H1 (cell line): ENCODE measurements around the gene HOXC13. TPM values are rescaled to one million over a fixed set of nuclear protein-coding genes. Genes with fewer than 3 reads are reported as not detected.

ENCODE experiments used
- CTCF ChIA-PET: fragments of 300-600 bp; sonication (Branson Sonifier 250); formaldehyde crosslinking; loops from one replicate; lab custom pipeline; 2021; ENCODE audit not compliant: partially characterized antibody; lab: Charles Lee
- POLR2A ChIA-PET: fragments of 300-600 bp; sonication (Branson Sonifier 250); formaldehyde crosslinking; loops from one replicate; lab custom pipeline; 2021; ENCODE audit warnings: inconsistent platforms; ENCODE audit not compliant: partially characterized antibody; lab: Charles Lee
- DNase-seq, 2 experiments: peaks; one replicate each; pipeline versions ENCODE4 v3.0.0 to v3.0.0-alpha.2; 2010 to 2022; ENCODE audit warnings: low spot score in 2 of 2, low read depth in 1 of 2, mixed read lengths in 1 of 2
- FAIRE-seq: peaks from 2 replicates; lab custom pipeline; 2011; peaks lifted over from hg19 to GRCh38; lab: Jason Lieb, UNC
- H2AFZ ChIP-seq: 2 replicates; pipeline ENCODE4 v1.8.1; 2012; ENCODE audit warnings: low read length, inconsistent platforms
- H2AK5ac ChIP-seq: 2 replicates; pipeline ENCODE4 v1.6.1; 2013; ENCODE audit warnings: low read depth, low read length
- H2BK120ac ChIP-seq: replicated peaks from 2 replicates; pipeline ENCODE3; 2013; ENCODE audit warnings: low read depth, low read length, inconsistent platforms
- H2BK12ac ChIP-seq: 2 replicates; pipeline ENCODE4 v1.6.1; 2013; ENCODE audit warnings: low read depth, low read length
- H2BK15ac ChIP-seq: 2 replicates; pipeline ENCODE4 v1.6.1; 2013; ENCODE audit warnings: low read length
- H2BK20ac ChIP-seq: 2 replicates; pipeline ENCODE4 v1.6.1; 2013; ENCODE audit warnings: low read length
- H2BK5ac ChIP-seq: 2 replicates; pipeline ENCODE4 v1.6.1; 2013; ENCODE audit warnings: low read depth, low read length
- H3K14ac ChIP-seq: 2 replicates; pipeline ENCODE4 v1.6.1; 2013; ENCODE audit warnings: inconsistent platforms; ENCODE audit not compliant: insufficient read length
- H3K18ac ChIP-seq: 2 replicates; pipeline ENCODE4 v1.6.1; 2013; ENCODE audit warnings: low read length; ENCODE audit errors: extremely low read depth
- H3K23ac ChIP-seq: 2 replicates; pipeline ENCODE4 v1.6.1; 2013; ENCODE audit warnings: inconsistent platforms; ENCODE audit not compliant: insufficient read length
- H3K23me2 ChIP-seq: 2 replicates; pipeline ENCODE4 v1.6.1; 2013; ENCODE audit warnings: low read depth, low read length
- H3K27ac ChIP-seq: 2 replicates; pipeline ENCODE4 v1.6.1; 2011; ENCODE audit warnings: low read depth, low read length, inconsistent platforms
- H3K27me3 ChIP-seq, 4 experiments: replicated peaks in 1 of 4; 1 replicate in 1 of 4; 2 replicates in 3 of 4; pipeline versions ENCODE4 v1.6.1 to v1.8.1; 2011 to 2013; ENCODE audit warnings: low read length in 3 of 4, mild to moderate bottlenecking in 3 of 4, inconsistent platforms in 2 of 4, mixed read lengths in 2 of 4, moderate library complexity in 1 of 4; ENCODE audit not compliant: control insufficient read depth in 3 of 4, insufficient read depth in 3 of 4; ENCODE audit errors: extremely low read depth in 1 of 4
- H3K36me3 ChIP-seq, 4 experiments: 2 replicates each; pipeline versions ENCODE4 v1.6.1 to v1.8.1; 2011 to 2013; ENCODE audit warnings: mild to moderate bottlenecking in 4 of 4, low read length in 3 of 4, moderate library complexity in 2 of 4, control low read depth in 1 of 4, inconsistent platforms in 1 of 4; ENCODE audit not compliant: insufficient read depth in 4 of 4, control insufficient read depth in 2 of 4
- H3K4ac ChIP-seq: replicated peaks from 2 replicates; pipeline ENCODE3; 2013; ENCODE audit warnings: low read length, low read depth, mixed read lengths, inconsistent platforms; ENCODE audit not compliant: insufficient read length
- H3K4me1 ChIP-seq, 4 experiments: replicated peaks in 1 of 4; 1 replicate in 1 of 4; 2 replicates in 3 of 4; pipeline versions ENCODE4 v1.6.1 to v1.8.1; 2011 to 2013; ENCODE audit warnings: low read length in 3 of 4, inconsistent platforms in 2 of 4, mixed read lengths in 1 of 4; ENCODE audit not compliant: insufficient read depth in 4 of 4, control insufficient read depth in 3 of 4
- H3K4me2 ChIP-seq, 2 experiments: 2 replicates each; pipeline versions ENCODE4 v1.6.1 to v1.8.1; 2011 to 2013; ENCODE audit warnings: low read depth in 2 of 2, low read length in 2 of 2, control low read depth in 1 of 2, inconsistent platforms in 1 of 2, mild to moderate bottlenecking in 1 of 2; ENCODE audit not compliant: insufficient read depth in 1 of 2
- H3K4me3 ChIP-seq, 4 experiments: fragments of 200-600, 300-600 bp in 1 of 4; sonication (generic), shearing (Covaris generic), sonication (Bioruptor Twin) in 1 of 4; 2 replicates each; pipeline versions ENCODE4 v1.5.1 to v1.8.1; 2011 to 2016; ENCODE audit warnings: low read length in 4 of 4, low read depth in 3 of 4, control low read depth in 2 of 4, inconsistent platforms in 2 of 4, mild to moderate bottlenecking in 2 of 4, mixed read lengths in 1 of 4, moderate library complexity in 1 of 4; ENCODE audit not compliant: insufficient read depth in 2 of 4; ENCODE audit errors: extremely low read depth in 1 of 4
- H3K56ac ChIP-seq: replicated peaks from 2 replicates; pipeline ENCODE3; 2013; ENCODE audit warnings: low read depth, mild to moderate bottlenecking, mixed read lengths, low read length, inconsistent platforms; ENCODE audit not compliant: insufficient read length
- H3K79me1 ChIP-seq: 2 replicates; pipeline ENCODE4 v1.6.1; 2013; ENCODE audit warnings: low read depth, low read length, control low read depth
- H3K79me2 ChIP-seq, 2 experiments: 2 replicates each; pipeline versions ENCODE4 v1.6.1 to v1.8.1; 2012 to 2013; ENCODE audit warnings: low read length in 2 of 2, mild to moderate bottlenecking in 2 of 2, inconsistent platforms in 1 of 2; ENCODE audit not compliant: insufficient read depth in 2 of 2, control insufficient read depth in 1 of 2
- H3K9ac ChIP-seq, 4 experiments: replicated peaks in 1 of 4; 1 replicate in 1 of 4; 2 replicates in 3 of 4; pipeline versions ENCODE4 v1.6.1 to v1.8.1; 2011 to 2013; ENCODE audit warnings: low read depth in 3 of 4, low read length in 3 of 4, control low read depth in 2 of 4, mild to moderate bottlenecking in 2 of 4, moderate library complexity in 2 of 4, inconsistent platforms in 1 of 4; ENCODE audit errors: extremely low read depth in 1 of 4
- H3K9me3 ChIP-seq, 2 experiments: 2 replicates each; pipeline versions ENCODE4 v1.6.1 to v1.8.1; 2012 to 2013; ENCODE audit warnings: mild to moderate bottlenecking in 2 of 2, moderate library complexity in 2 of 2, control low read depth in 1 of 2, inconsistent platforms in 1 of 2, low read depth in 1 of 2, low read length in 1 of 2, mixed read lengths in 1 of 2; ENCODE audit not compliant: insufficient read depth in 2 of 2
- H4K20me1 ChIP-seq, 2 experiments: replicated peaks in 1 of 2; 2 replicates each; pipeline versions ENCODE3 to v1.8.1; 2011 to 2013; ENCODE audit warnings: inconsistent platforms in 2 of 2, low read length in 2 of 2, mild to moderate bottlenecking in 1 of 2; ENCODE audit not compliant: insufficient read depth in 2 of 2, control insufficient read depth in 1 of 2
- H4K5ac ChIP-seq: 2 replicates; pipeline ENCODE4 v1.6.1; 2013; ENCODE audit warnings: low read length, low read depth, mixed read lengths, inconsistent platforms; ENCODE audit not compliant: insufficient read length
- H4K8ac ChIP-seq: 2 replicates; pipeline ENCODE4 v1.8.0; 2013; ENCODE audit warnings: mild to moderate bottlenecking, moderate library complexity, low read length, inconsistent platforms; ENCODE audit not compliant: insufficient read depth; ENCODE audit errors: extremely low read depth
- H4K91ac ChIP-seq: replicated peaks from 2 replicates; pipeline ENCODE3; 2013; ENCODE audit warnings: low read length, mixed read lengths, inconsistent platforms; ENCODE audit not compliant: insufficient read length
- ATF3 ChIP-seq: IDR thresholded peaks from 2 replicates; pipeline ENCODE4 v1.6.1; 2011; ENCODE audit warnings: low read depth, mild to moderate bottlenecking, low read length; ENCODE audit not compliant: insufficient read depth
- BRCA1 ChIP-seq: IDR thresholded peaks from 2 replicates; pipeline ENCODE4 v1.6.1; 2012; ENCODE audit warnings: low read depth, low read length, improper control_type of control experiment
- CTBP2 ChIP-seq: IDR thresholded peaks from 2 replicates; pipeline ENCODE4 v1.7.0; 2011; ENCODE audit warnings: borderline replicate concordance, mild to moderate bottlenecking, moderate library complexity, mixed read lengths, low read length; ENCODE audit not compliant: insufficient read depth, insufficient read length
- FOSL1 ChIP-seq: IDR thresholded peaks from 2 replicates; pipeline ENCODE4 v1.6.1; 2011; ENCODE audit warnings: mild to moderate bottlenecking, low read depth, low read length, moderate library complexity; ENCODE audit not compliant: insufficient read depth
- JUND ChIP-seq: IDR thresholded peaks from 2 replicates; pipeline ENCODE4 v1.6.1; 2011; ENCODE audit warnings: mild to moderate bottlenecking, improper control_type of control experiment, low read length
- MAX ChIP-seq: IDR thresholded peaks from 2 replicates; pipeline ENCODE4 v1.6.1; 2012; ENCODE audit warnings: inconsistent platforms
- RAD21 ChIP-seq, 2 experiments: IDR thresholded peaks in 1 of 2; conservative IDR thresholded peaks in 1 of 2; 2 replicates each; pipeline ENCODE4 v1.6.1; 2011; ENCODE audit warnings: low read depth in 2 of 2, low read length in 2 of 2, improper control_type of control experiment in 1 of 2, inconsistent platforms in 1 of 2, mild to moderate bottlenecking in 1 of 2, moderate library complexity in 1 of 2
- TEAD4 ChIP-seq: IDR thresholded peaks from 2 replicates; pipeline ENCODE4 v1.6.1; 2012; ENCODE audit warnings: low read depth, low read length, inconsistent platforms, mixed read lengths
- WGBS, 2 experiments: shearing (Covaris generic) in 1 of 2; methylation state at CpG; one replicate each; pipeline versions ENCODE4 v1.1.6 to v1.1.7; 2013 to 2015; ENCODE audit warnings: low lambda C conversion rate in 2 of 2, mixed read lengths in 2 of 2, inconsistent platforms in 1 of 2, low coverage in 1 of 2, missing lambda C conversion rate in 1 of 2; ENCODE audit not compliant: insufficient replicate concordance in 2 of 2, insufficient coverage in 1 of 2, insufficient read length in 1 of 2; ENCODE audit errors: extremely low coverage in 1 of 2, missing lambda C conversion rate in 1 of 2; 5-methylcytosine and 5-hydroxymethylcytosine counted together
- polyA plus RNA-seq, 7 experiments: library from polyadenylated mRNA; depleted of rRNA in 3 of 7; stranded (reverse) in 5 of 7; unstranded in 2 of 7; fragments of >200 nt in 5 of 7; fragments of 200-250 nt in 2 of 7; gene quantifications; 1 replicate in 5 of 7; 2 replicates in 1 of 7; 4 replicates in 1 of 7; pipeline versions ENCODE4 v1.2.1 to v1.2.3, GENCODE V29; 2011 to 2013; ENCODE audit warnings: missing spikeins in 2 of 7, mixed read lengths in 2 of 7
- total RNA-seq: library from RNA; stranded (reverse); fragmentation: NEBNext Ultra II Directional; extraction: Animal tissue kit (Norgen Biotek cat#: 25700); gene quantifications from 2 replicates; pipeline ENCODE4 v1.2.1, GENCODE V29; 2021

HOXC13 gene
- total and polyA plus RNA-seq, 2 of the 8 experiments (the other 6 are each of a cell fraction or from before 2014, with no cell fraction given) = 0.02 TPM; not detected in 1

GRCh38 chr12:53924521-53925405 is 13.9 kb upstream of the HOXC13 start:
- H2BK15ac ChIP-seq = no peak overlapping the region
- no peaks in the 10 kb centered on the region for H3K23me2 ChIP-seq
- DNase-seq (no peak), FAIRE-seq (no peak)
- H3K9ac ChIP-seq = no peak overlapping the region
- H3K27ac ChIP-seq = no peak overlapping the region
- H3K18ac ChIP-seq = no peak overlapping the region
- H3K23ac ChIP-seq = no peak overlapping the region
- H3K36me3 ChIP-seq = no peaks in the 10 kb centered on the region
- no peak overlapping the region for H4K91ac ChIP-seq
- no peak overlapping the region for H4K5ac ChIP-seq
- no peaks in the 10 kb centered on the region for H3K79me1 ChIP-seq
- no peak overlapping the region for H3K56ac ChIP-seq
- no peak overlapping the region for H3K4ac ChIP-seq
- no peak overlapping the region for H2AFZ ChIP-seq
- H3K4me2 ChIP-seq = no peak overlapping the region
- H3K4me3 ChIP-seq = no peak overlapping the region
- peaks cover 4 to 11% of the 10 kb centered on the region in 2 experiments for H4K20me1 ChIP-seq
- H2BK5ac ChIP-seq = no peak overlapping the region
- 36% methylated on average over 2 of the region's 2 CpGs; no CpG with 5 or more reads in 1 of the 2 experiments for WGBS, 2 experiments
- H3K9me3 ChIP-seq = no peaks in the 10 kb centered on the region
- no peaks in the 10 kb centered on the region for H3K79me2 ChIP-seq
- ChIA-PET POLR2A (no interaction called here), CTCF (interaction anchor here (0.6 to 1.8 kb wide), 5 partner anchors 25 to 178 kb away, joined by 3 to 5 read pairs (median 3); no protein-coding TSS in a partner anchor)
- no peak overlapping the region for H4K8ac ChIP-seq
- no peak overlapping the region for H2BK12ac ChIP-seq
- H3K4me1 ChIP-seq = peaks cover 0 to 8% (median 2%) of the 10 kb centered on the region in 4 experiments; a peak in 4 of 7 replicates
- no peak overlapping the region for H2BK20ac ChIP-seq
- no peak overlapping the region for H2BK120ac ChIP-seq
- no peak overlapping the region for H2AK5ac ChIP-seq
- no peak overlapping the region for H3K14ac ChIP-seq
- H3K27me3 ChIP-seq = peaks cover 56 to 73% (median 68%) of the 10 kb centered on the region in 4 experiments
- TF ChIP-seq JUND (no peak), RAD21 (IDR thresholded peaks at IDR 0.05 in 1 of 2, conservative IDR thresholded peaks at IDR 0.05 in 1 of 2; ENCODE audit: low read depth in 2 of 2, low read length in 2 of 2) (no peak), ATF3 (no peak), CTBP2 (no peak), FOSL1 (no peak), BRCA1 (no peak), MAX (no peak), TEAD4 (no peak)
